Colonic mucosa (tissue), 4 donors: ENCODE results near the gene PLXNB3. TPM values are rescaled to one million over a fixed set of nuclear protein-coding genes. Genes with fewer than 3 reads are reported as not detected.
"Not testable (repeated sequence)": the region's sequence is repeated elsewhere in the genome, so short reads cannot be mapped to it uniquely, and the experiment has no call there.

Source experiments
- DNase-seq: peaks from one replicate; pipeline ENCODE4 v3.0.0-alpha.2; 2020
- H3K27ac ChIP-seq: fragments of 200-600 bp; one replicate; pipeline ENCODE4 v1.8.0; 2021
- H3K27me3 ChIP-seq: fragments of 200-600 bp; one replicate; pipeline ENCODE4 v1.8.0; 2021
- H3K36me3 ChIP-seq: fragments of 200-600 bp; one replicate; pipeline ENCODE4 v1.8.0; 2021
- H3K4me1 ChIP-seq: fragments of 200-600 bp; one replicate; pipeline ENCODE4 v1.8.0; 2021; ENCODE audit warnings: mild to moderate bottlenecking
- H3K4me3 ChIP-seq: fragments of 200-600 bp; one replicate; pipeline ENCODE4 v1.8.0; 2021
- H3K9ac ChIP-seq, 2 donors: one replicate each; pipeline ENCODE4 v1.7.0; 2013; ENCODE audit warnings: control low read depth in 2 of 2, low read depth in 2 of 2, low read length in 2 of 2
- H3K9me3 ChIP-seq: fragments of 200-600 bp; one replicate; pipeline ENCODE4 v1.8.0; 2021
- CTCF ChIP-seq: fragments of 200-600 bp; IDR thresholded peaks from one replicate; pipeline ENCODE4 v1.8.0; 2022; ENCODE audit warnings: antibody characterized with exemption, mild to moderate bottlenecking
- intact Hi-C: fragments of 100-400 bp; cut with DNase I; formaldehyde crosslinking; loops from one replicate; pipeline ENCODE4 v1.14.1; 2022
- total RNA-seq, 2 donors: library from RNA; stranded (reverse); fragmentation: NEBNext Ultra II Directional in 1 of 2; extraction: Animal tissue kit (Norgen Biotek cat#: 25700) in 1 of 2; gene quantifications; one replicate each; pipeline ENCODE4 v1.2.1, GENCODE V29; 2021
- donor health status: healthy.
- donor health status: DM: no; HTN: no; CAD: no.
- donor health status: DM: no; HTN: no; CAD: no.

Gene PLXNB3
- total RNA-seq, 2 donors from 2014 or later = 0.57 to 3.7 TPM

GRCh38 chrX:153746359-153746758 is 17.7 kb upstream of the PLXNB3 start:
- no peaks in the 10 kb centered on the region for H3K9me3 ChIP-seq
- no peak overlapping the region for H3K9ac ChIP-seq
- no peaks in the 10 kb centered on the region for H3K4me1 ChIP-seq
- no peak overlapping the region for H3K27ac ChIP-seq
- H3K27me3 ChIP-seq = no peaks in the 10 kb centered on the region
- intact Hi-C loops = no loop called here
- no peak for DNase-seq
- H3K36me3 ChIP-seq = no peaks in the 10 kb centered on the region
- no peak overlapping the region for H3K4me3 ChIP-seq
- TF ChIP-seq CTCF = no peak

GRCh38 chrX:153746991-153747390 is 17.1 kb upstream of the PLXNB3 start:
- H3K9me3 ChIP-seq, intact Hi-C loops, H3K9ac ChIP-seq, H3K27me3 ChIP-seq, DNase-seq, H3K4me3 ChIP-seq, H3K4me1 ChIP-seq, H3K27ac ChIP-seq, H3K36me3 ChIP-seq: not testable (repeated sequence)

- DNase-seq, H3K9ac ChIP-seq, H3K9me3 ChIP-seq, H3K4me3 ChIP-seq, H3K36me3 ChIP-seq, H3K27me3 ChIP-seq, intact Hi-C loops, H3K27ac ChIP-seq, H3K4me1 ChIP-seq: not testable (repeated sequence)
Observed at GRCh38 chrX:153749017-153749416, 15.0 kb upstream of the PLXNB3 start.

- Histone ChIP-seq H3K27me3 (no peaks in the 10 kb centered on the region), H3K9ac (no peak overlapping the region), H3K4me3 (no peak overlapping the region), H3K36me3 (no peaks in the 10 kb centered on the region), H3K4me1 (no peaks in the 10 kb centered on the region), H3K9me3 (no peaks in the 10 kb centered on the region), H3K27ac (no peak overlapping the region)
- DNase-seq = no peak
- intact Hi-C loops = no loop called here
- TF ChIP-seq CTCF = no peak
Observed at GRCh38 chrX:153750127-153750774, 13.8 kb upstream of the PLXNB3 start.

GRCh38 chrX:153755136-153755535 is 8.9 kb upstream of the PLXNB3 start:
- Histone ChIP-seq H3K4me1 (no peaks in the 10 kb centered on the region), H3K9ac (no peak overlapping the region), H3K36me3 (no peaks in the 10 kb centered on the region), H3K27me3 (no peaks in the 10 kb centered on the region), H3K4me3 (no peak overlapping the region), H3K9me3 (no peaks in the 10 kb centered on the region), H3K27ac (no peak overlapping the region)
- DNase-seq = no peak
- intact Hi-C loops = no loop called here
- TF ChIP-seq CTCF = no peak

GRCh38 chrX:153761863-153762262 is 2.2 kb upstream of the PLXNB3 start:
- intact Hi-C loops = loop anchor here (5.0 kb wide), 1 partner anchor 190 kb away; no protein-coding TSS in a partner anchor
- no peak for TF ChIP-seq CTCF
- H3K4me1 ChIP-seq = no peaks in the 10 kb centered on the region
- no peak overlapping the region for H3K9ac ChIP-seq
- no peaks in the 10 kb centered on the region for H3K36me3 ChIP-seq
- no peak for DNase-seq
- no peak overlapping the region for H3K4me3 ChIP-seq
- no peaks in the 10 kb centered on the region for H3K27me3 ChIP-seq
- no peaks in the 10 kb centered on the region for H3K9me3 ChIP-seq
- H3K27ac ChIP-seq = no peak overlapping the region
